Esophagus squamous epithelium (tissue), 5 donors: Measurements from ENCODE around the gene RIMBP2. TPM values are rescaled to one million over a fixed set of nuclear protein-coding genes. Genes with fewer than 3 reads are reported as not detected.

ENCODE experiments used
- DNase-seq: peaks from one replicate; lab custom pipeline; 2025; lab: John Stamatoyannopoulos, UW
- H3K27ac ChIP-seq, 4 donors: fragments of 200-600 bp; sonication (generic); one replicate each; pipeline ENCODE4 v1.5.1; 2016 to 2019; ENCODE audit warnings: mild to moderate bottlenecking in 1 of 4
- H3K27me3 ChIP-seq, 4 donors: fragments of 200-600 bp; sonication (generic); 1 replicate in 3 of 4; 2 replicates in 1 of 4; pipeline versions ENCODE4 v1.5.1 to v1.6.0; 2017 to 2021; ENCODE audit warnings: antibody characterized with exemption in 1 of 4
- H3K36me3 ChIP-seq, 3 donors: fragments of 200-600 bp; sonication (generic); one replicate each; pipeline ENCODE4 v1.5.1; 2016 to 2019
- H3K4me1 ChIP-seq, 3 donors: fragments of 200-600 bp; sonication (generic); one replicate each; pipeline ENCODE4 v1.5.1; 2017 to 2019
- H3K4me3 ChIP-seq, 4 donors: fragments of 200-600 bp; sonication (generic); 1 replicate in 3 of 4; 2 replicates in 1 of 4; pipeline ENCODE4 v1.5.1; 2016 to 2019; ENCODE audit warnings: mild to moderate bottlenecking in 2 of 4, moderate library complexity in 1 of 4
- H3K9me3 ChIP-seq, 3 donors: fragments of 200-600 bp; sonication (generic); one replicate each; pipeline ENCODE4 v1.5.1; 2016 to 2019
- CTCF ChIP-seq, 6 experiments: fragments of 450-650 bp in 4 of 6; fragments of 200-600 bp in 2 of 6; sonication (generic) in 2 of 6; IDR thresholded peaks; one replicate each; pipeline ENCODE4 v1.5.1; 2016 to 2019; ENCODE audit warnings: antibody characterized with exemption in 6 of 6, mild to moderate bottlenecking in 4 of 6, moderate library complexity in 4 of 6
- POLR2A ChIP-seq, 4 donors: fragments of 450-650 bp; IDR thresholded peaks; one replicate each; pipeline ENCODE4 v1.6.1; 2017; ENCODE audit warnings: antibody characterized with exemption in 4 of 4, mild to moderate bottlenecking in 4 of 4, moderate library complexity in 3 of 4
- WGBS, 2 donors: methylation state at CpG; one replicate each; pipeline ENCODE4 v1.1.5; 2018; 5-methylcytosine and 5-hydroxymethylcytosine counted together
- intact Hi-C: fragments of 100-400 bp; cut with DNase I; formaldehyde crosslinking; loops from one replicate; pipeline ENCODE4 v1.15.0; 2022
- total RNA-seq, 4 donors: library from RNA; depleted of rRNA; stranded (reverse); fragments of >200 nt; gene quantifications; one replicate each; pipeline ENCODE4 v1.1.0, GENCODE V29; 2016
- donor health status: DM: yes; HTN: yes; CAD: no.

The RIMBP2 gene
- total RNA-seq, 4 donors from 2014 or later: 0.08 to 0.76 (median 0.46) TPM

GRCh38 chr12:130433834-130434233 is 282.3 kb downstream of the RIMBP2 start:
- Histone ChIP-seq H3K4me1 (no peaks in the 10 kb centered on the region), H3K27me3 (no peaks in the 10 kb centered on the region), H3K9me3 (no peaks in the 10 kb centered on the region), H3K4me3 (no peak overlapping the region), H3K36me3 (no peaks in the 10 kb centered on the region), H3K27ac (no peak overlapping the region)
- TF ChIP-seq POLR2A (IDR thresholded peaks at IDR 0.05) (no peak), CTCF (IDR thresholded peaks at IDR 0.05) (no peak)
- no peak for DNase-seq
- intact Hi-C loops: no loop called here
- WGBS, 2 donors: 91 to 92% methylated on average over 13 of the region's 13 CpGs

GRCh38 chr12:130433411-130433810 is 282.7 kb downstream of the RIMBP2 start:
- TF ChIP-seq POLR2A (IDR thresholded peaks at IDR 0.05) (no peak), CTCF (IDR thresholded peaks at IDR 0.05) (no peak)
- WGBS, 2 donors: 86 to 95% methylated on average over 4 to 6 of the region's 6 CpGs
- Histone ChIP-seq H3K27me3 (no peaks in the 10 kb centered on the region), H3K9me3 (no peaks in the 10 kb centered on the region), H3K36me3 (no peaks in the 10 kb centered on the region), H3K27ac (no peak overlapping the region), H3K4me1 (no peaks in the 10 kb centered on the region), H3K4me3 (no peak overlapping the region)
- intact Hi-C loops: no loop called here
- DNase-seq: no peak

GRCh38 chr12:130431176-130431575 is 284.9 kb downstream of the RIMBP2 start:
- Histone ChIP-seq H3K36me3 (no peaks in the 10 kb centered on the region), H3K4me3 (no peak overlapping the region), H3K27me3 (no peaks in the 10 kb centered on the region), H3K4me1 (no peaks in the 10 kb centered on the region), H3K9me3 (no peaks in the 10 kb centered on the region), H3K27ac (no peak overlapping the region)
- intact Hi-C loops: no loop called here
- no peak for TF ChIP-seq CTCF (IDR thresholded peaks at IDR 0.05)
- TF ChIP-seq POLR2A (IDR thresholded peaks at IDR 0.05): no peak
- no peak for DNase-seq
- WGBS, 2 donors: 89 to 92% methylated on average over 11 of the region's 11 CpGs

DNA sequence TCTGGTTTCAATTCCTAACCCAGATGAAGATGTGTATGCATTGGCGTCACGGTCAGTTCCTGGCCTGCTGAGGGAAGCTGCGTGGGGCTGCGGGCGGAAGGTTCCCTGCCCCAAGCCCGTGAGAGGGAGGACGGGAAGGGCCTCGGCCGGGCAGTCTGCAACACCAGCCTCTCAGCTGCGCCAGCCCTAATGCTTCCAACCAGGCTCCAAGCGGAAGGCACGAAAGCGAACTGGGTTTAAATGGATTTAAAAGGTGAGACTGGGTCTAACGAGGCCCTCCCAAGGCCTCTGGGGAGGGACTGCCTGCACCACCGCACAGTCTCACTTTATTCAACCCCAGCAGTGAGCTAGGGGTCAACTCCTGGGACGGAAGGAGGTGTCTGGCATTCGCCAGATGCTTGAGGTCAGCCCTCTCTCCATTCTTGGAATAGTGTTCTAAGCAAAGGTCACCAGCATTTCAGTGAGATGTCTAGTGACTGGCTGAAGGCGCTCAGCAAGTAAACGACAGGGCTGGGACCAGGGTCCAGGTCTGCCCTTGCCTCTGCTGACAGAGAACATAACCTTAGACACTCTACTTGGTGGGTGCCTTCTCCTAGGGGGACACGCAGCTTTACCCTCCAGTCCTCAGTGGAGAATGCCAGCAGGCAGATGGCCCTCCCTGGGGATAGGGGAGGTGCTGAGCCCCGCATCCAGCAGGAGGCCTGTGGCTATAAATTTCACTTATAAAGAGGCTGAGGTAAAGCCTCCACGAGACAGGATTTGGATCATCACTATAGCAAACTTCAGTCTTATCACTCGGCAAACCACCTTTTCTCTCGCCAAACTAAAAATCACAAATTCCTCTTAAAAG is 286.2 kb downstream of the RIMBP2 start:
- Histone ChIP-seq H3K27ac (no peak overlapping the region), H3K27me3 (no peaks in the 10 kb centered on the region), H3K4me1 (no peaks in the 10 kb centered on the region), H3K36me3 (no peaks in the 10 kb centered on the region), H3K4me3 (no peak overlapping the region), H3K9me3 (no peaks in the 10 kb centered on the region)
- WGBS, 2 donors: 77 to 82% methylated on average over 20 to 23 of the region's 24 CpGs
- intact Hi-C loops: no loop called here
- no peak for DNase-seq
- no peak for TF ChIP-seq POLR2A (IDR thresholded peaks at IDR 0.05)
- no peak for TF ChIP-seq CTCF (IDR thresholded peaks at IDR 0.05)

DNA sequence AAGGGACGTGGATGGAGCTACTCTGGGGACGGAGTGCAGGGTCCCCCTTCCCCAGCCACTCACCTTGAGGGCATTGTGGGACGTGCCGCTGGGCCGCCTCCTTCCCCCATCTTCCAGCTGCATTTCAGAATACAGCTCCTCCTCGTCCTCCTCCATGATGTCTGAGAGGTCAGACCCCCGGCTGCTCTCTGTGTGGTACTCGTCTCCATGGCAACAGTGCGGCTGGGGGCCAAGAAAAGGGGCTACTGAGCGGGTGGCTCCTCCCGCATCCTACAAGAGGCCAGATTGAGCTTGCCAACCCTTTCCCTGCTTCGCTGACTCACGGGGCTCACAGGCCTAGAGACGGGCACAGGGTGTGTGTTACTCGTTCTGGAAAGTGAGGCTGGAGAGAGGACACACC is 288.0 kb downstream of the RIMBP2 start:
- no peaks in the 10 kb centered on the region for H3K36me3 ChIP-seq
- intact Hi-C loops: no loop called here
- WGBS, 2 donors: 42 to 58% methylated on average over 3 to 12 of the region's 15 CpGs
- H3K27me3 ChIP-seq: no peaks in the 10 kb centered on the region
- H3K27ac ChIP-seq: no peak overlapping the region
- H3K4me3 ChIP-seq: no peak overlapping the region
- H3K9me3 ChIP-seq: no peaks in the 10 kb centered on the region
- DNase-seq: no peak
- TF ChIP-seq CTCF (IDR thresholded peaks at IDR 0.05) (no peak), POLR2A (IDR thresholded peaks at IDR 0.05) (no peak)
- no peaks in the 10 kb centered on the region for H3K4me1 ChIP-seq
